Nephron progenitor cell (in vitro differentiated cells): ENCODE results near the gene MLYCD.

Experiments
- DNase-seq: peaks from one replicate; pipeline ENCODE4 v3.0.0; 2021
- H3K27ac Mint-ChIP-seq: 2 replicates; pipeline ENCODE4 v1.8.0; 2021; ENCODE audit warnings: mild to moderate bottlenecking, moderate library complexity, mixed read lengths
- H3K27me3 Mint-ChIP-seq: 2 replicates; pipeline ENCODE4 v1.8.0; 2021; ENCODE audit warnings: mild to moderate bottlenecking, low read depth, mixed read lengths; ENCODE audit not compliant: poor library complexity
- H3K36me3 Mint-ChIP-seq: 2 replicates; pipeline ENCODE4 v1.8.0; 2021; ENCODE audit warnings: low read depth, mixed read lengths
- H3K4me1 Mint-ChIP-seq: 2 replicates; pipeline ENCODE4 v1.8.0; 2021; ENCODE audit warnings: mixed read lengths
- H3K4me3 Mint-ChIP-seq: 2 replicates; pipeline ENCODE4 v1.8.0; 2021; ENCODE audit warnings: mild to moderate bottlenecking, moderate library complexity, mixed read lengths
- H3K9me3 Mint-ChIP-seq: 2 replicates; pipeline ENCODE4 v1.8.0; 2021; ENCODE audit warnings: mild to moderate bottlenecking, moderate library complexity, mixed read lengths
- TF ChIP-seq, protein P1 (sequence below): fragments of 200-600 bp; sonication (generic); IDR thresholded peaks from 2 replicates; pipeline ENCODE4 v1.5.0; 2021; ENCODE audit warnings: antibody characterized with exemption

The MLYCD gene

DNA sequence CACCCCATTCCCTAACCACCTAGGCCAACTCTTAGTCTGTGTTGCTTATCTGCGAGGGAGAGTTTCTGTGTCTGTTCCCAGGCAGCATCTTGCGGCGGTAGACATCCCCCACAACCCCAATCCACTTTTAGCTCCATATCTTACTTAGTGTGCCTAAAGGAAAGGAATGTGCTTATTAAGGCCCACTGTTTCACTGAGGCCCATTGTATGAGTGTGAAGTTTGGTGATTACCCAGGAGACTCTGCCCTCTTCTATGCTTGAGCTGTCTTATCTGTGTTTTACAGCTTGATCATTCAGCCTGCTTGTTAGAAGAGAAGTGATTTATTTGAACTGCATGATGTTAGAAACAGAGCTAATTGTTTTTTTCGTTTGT lies 10.3 kb upstream of the MLYCD start:
- TF ChIP-seq, protein P1, sequence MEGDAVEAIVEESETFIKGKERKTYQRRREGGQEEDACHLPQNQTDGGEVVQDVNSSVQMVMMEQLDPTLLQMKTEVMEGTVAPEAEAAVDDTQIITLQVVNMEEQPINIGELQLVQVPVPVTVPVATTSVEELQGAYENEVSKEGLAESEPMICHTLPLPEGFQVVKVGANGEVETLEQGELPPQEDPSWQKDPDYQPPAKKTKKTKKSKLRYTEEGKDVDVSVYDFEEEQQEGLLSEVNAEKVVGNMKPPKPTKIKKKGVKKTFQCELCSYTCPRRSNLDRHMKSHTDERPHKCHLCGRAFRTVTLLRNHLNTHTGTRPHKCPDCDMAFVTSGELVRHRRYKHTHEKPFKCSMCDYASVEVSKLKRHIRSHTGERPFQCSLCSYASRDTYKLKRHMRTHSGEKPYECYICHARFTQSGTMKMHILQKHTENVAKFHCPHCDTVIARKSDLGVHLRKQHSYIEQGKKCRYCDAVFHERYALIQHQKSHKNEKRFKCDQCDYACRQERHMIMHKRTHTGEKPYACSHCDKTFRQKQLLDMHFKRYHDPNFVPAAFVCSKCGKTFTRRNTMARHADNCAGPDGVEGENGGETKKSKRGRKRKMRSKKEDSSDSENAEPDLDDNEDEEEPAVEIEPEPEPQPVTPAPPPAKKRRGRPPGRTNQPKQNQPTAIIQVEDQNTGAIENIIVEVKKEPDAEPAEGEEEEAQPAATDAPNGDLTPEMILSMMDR: no peak
- Mint-ChIP-seq H3K4me1 (peaks cover 30% of the 10 kb centered on the region), H3K27me3 (peaks cover 3% of the 10 kb centered on the region), H3K27ac (peak overlapping the region; percentile 70), H3K36me3 (peaks cover 4% of the 10 kb centered on the region), H3K4me3 (no peak overlapping the region), H3K9me3 (peaks cover 29% of the 10 kb centered on the region)
- no peak for DNase-seq

DNA sequence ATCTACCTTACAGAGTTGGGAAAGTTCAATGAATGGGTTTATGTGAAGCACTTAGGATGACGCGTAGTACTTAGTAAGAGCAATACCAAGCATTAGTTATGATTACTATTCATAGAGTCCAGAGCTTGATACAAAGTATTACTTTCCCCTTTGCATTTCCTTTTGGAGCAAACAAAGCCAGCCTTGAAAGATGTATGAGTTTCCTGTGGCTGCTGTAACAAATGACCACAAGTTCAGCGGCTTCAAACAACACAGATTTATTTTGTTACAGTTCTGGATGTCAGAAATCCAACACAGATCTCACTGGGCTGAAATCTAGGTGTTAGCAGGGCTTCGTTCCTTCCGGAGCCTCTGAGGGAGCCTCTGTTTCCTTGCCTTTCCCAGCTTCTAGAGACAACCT lies 8.6 kb upstream of the MLYCD start:
- peaks cover 8% of the 10 kb centered on the region for H3K27me3 Mint-ChIP-seq
- DNase-seq: no peak
- H3K4me1 Mint-ChIP-seq: peaks cover 30% of the 10 kb centered on the region
- H3K27ac Mint-ChIP-seq: no peak overlapping the region
- H3K36me3 Mint-ChIP-seq: peaks cover 4% of the 10 kb centered on the region
- H3K4me3 Mint-ChIP-seq: no peak overlapping the region
- TF ChIP-seq, protein P1: no peak
- peaks cover 29% of the 10 kb centered on the region for H3K9me3 Mint-ChIP-seq

DNA sequence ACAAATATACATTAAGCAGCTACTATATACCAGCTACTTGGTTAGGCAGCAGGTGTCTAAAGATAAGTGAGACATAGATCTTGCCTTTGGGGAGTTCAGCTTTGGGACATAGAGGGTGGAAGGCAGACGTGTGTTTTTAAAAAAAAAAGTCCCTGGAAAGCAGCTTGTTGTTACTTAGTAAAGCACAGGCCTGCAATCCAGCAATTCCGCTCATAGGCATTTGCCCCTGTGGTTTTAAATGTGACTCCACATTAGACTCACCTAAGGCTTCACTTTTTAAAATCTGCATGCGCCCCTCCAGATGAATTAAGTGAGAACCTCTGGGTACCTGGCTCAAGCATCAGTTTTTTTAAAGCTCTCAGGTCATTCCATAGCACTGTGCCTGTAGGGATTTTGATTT lies 7.2 kb upstream of the MLYCD start:
- Mint-ChIP-seq H3K36me3 (peaks cover 4% of the 10 kb centered on the region), H3K4me1 (peaks cover 22% of the 10 kb centered on the region), H3K4me3 (no peak overlapping the region), H3K27me3 (peaks cover 8% of the 10 kb centered on the region), H3K27ac (no peak overlapping the region), H3K9me3 (peaks cover 29% of the 10 kb centered on the region)
- DNase-seq: no peak
- TF ChIP-seq, protein P1: no peak

DNA sequence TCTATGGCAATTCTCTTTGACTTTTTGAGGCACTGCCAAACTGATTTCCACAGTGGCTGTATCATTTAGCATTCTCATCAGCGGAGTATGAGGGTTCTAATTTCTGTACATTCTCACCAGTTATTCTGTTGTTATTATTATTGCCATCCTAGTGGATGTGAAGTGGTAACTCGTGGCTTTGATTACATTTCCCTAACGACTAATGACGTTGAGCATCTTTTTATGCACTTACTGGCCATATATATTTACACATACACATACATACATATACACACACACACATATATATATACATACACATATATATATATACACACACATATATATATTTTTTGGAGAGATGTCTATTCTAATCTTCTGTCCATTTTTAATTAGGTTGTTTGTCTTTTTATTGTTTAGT lies 3.7 kb upstream of the MLYCD start:
- peaks cover 13% of the 10 kb centered on the region for H3K4me1 Mint-ChIP-seq
- H3K27me3 Mint-ChIP-seq: peaks cover 14% of the 10 kb centered on the region
- H3K9me3 Mint-ChIP-seq: peaks cover 22% of the 10 kb centered on the region
- H3K36me3 Mint-ChIP-seq: peaks cover 4% of the 10 kb centered on the region
- H3K27ac Mint-ChIP-seq: no peak overlapping the region
- TF ChIP-seq, protein P1: no peak
- H3K4me3 Mint-ChIP-seq: no peak overlapping the region
- no peak for DNase-seq

DNA sequence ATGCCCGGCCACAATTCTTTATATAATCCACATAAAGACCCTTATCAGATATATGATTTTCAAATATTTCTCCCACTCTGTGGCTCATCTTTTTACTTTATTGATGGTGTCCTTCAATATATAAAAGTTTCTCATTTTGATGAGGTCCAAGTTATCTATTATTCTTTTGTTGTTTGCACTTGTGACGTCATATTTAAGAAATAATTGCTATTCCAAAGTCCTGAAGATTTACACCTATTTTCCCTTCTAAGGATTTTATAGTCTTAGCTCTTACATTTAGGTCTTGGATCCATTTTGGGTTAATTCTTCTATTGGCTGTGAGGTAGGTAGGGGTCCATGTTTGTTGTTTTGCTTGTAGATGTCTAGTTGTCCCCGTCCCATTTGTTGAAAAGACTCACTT lies 3.0 kb upstream of the MLYCD start:
- no peak for DNase-seq
- TF ChIP-seq, protein P1: no peak

DNA sequence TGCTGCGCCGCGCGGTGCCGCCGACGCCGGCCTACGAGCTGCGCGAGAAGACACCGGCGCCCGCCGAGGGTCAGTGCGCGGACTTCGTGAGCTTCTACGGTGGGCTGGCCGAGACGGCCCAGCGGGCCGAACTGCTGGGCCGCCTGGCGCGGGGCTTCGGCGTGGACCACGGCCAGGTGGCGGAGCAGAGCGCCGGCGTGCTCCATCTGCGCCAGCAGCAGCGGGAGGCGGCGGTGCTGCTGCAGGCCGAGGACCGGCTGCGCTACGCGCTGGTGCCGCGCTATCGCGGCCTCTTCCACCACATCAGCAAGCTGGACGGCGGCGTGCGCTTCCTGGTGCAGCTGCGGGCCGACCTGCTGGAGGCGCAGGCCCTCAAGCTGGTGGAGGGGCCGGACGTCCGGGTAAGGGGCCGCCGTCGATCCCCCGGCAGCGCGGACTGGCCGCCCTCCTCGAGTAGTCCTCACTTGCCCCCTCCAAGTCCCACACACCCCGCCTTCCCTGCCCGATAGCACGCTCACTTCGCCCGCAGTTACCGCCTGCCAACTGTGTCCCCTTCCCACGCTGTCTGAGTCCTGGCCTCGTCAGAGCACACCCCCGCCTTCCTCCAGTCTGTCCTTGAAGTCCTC lies 470 bp downstream of the MLYCD start:
- H3K4me3 Mint-ChIP-seq: peak overlapping the region; percentile 98
- TF ChIP-seq, protein P1: no peak
- peak overlapping the region; percentile 30 for H3K27ac Mint-ChIP-seq
- H3K27me3 Mint-ChIP-seq: peaks cover 9% of the 10 kb centered on the region
- H3K36me3 Mint-ChIP-seq: no peaks in the 10 kb centered on the region
- no peaks in the 10 kb centered on the region for H3K9me3 Mint-ChIP-seq
- peak; percentile 63 for DNase-seq
- H3K4me1 Mint-ChIP-seq: peaks cover 39% of the 10 kb centered on the region

More for the DNA sequence above, 3.0 kb upstream of the MLYCD start:
- peaks cover 15% of the 10 kb centered on the region for H3K9me3 Mint-ChIP-seq
- H3K27me3 Mint-ChIP-seq: peaks cover 14% of the 10 kb centered on the region
- H3K27ac Mint-ChIP-seq: no peak overlapping the region
- H3K36me3 Mint-ChIP-seq: peaks cover 4% of the 10 kb centered on the region
- H3K4me1 Mint-ChIP-seq: peaks cover 20% of the 10 kb centered on the region
- H3K4me3 Mint-ChIP-seq: no peak overlapping the region
